ENCODE data around the gene ADNP2. TPM values are rescaled to one million over a fixed set of nuclear protein-coding genes. Genes with fewer than 3 reads are reported as not detected.

Gene ADNP2
- total RNA-seq, 4 donors from 2014 or later = 11.9 to 19.8 (median 15.2) TPM

- TF ChIP-seq, protein P1, sequence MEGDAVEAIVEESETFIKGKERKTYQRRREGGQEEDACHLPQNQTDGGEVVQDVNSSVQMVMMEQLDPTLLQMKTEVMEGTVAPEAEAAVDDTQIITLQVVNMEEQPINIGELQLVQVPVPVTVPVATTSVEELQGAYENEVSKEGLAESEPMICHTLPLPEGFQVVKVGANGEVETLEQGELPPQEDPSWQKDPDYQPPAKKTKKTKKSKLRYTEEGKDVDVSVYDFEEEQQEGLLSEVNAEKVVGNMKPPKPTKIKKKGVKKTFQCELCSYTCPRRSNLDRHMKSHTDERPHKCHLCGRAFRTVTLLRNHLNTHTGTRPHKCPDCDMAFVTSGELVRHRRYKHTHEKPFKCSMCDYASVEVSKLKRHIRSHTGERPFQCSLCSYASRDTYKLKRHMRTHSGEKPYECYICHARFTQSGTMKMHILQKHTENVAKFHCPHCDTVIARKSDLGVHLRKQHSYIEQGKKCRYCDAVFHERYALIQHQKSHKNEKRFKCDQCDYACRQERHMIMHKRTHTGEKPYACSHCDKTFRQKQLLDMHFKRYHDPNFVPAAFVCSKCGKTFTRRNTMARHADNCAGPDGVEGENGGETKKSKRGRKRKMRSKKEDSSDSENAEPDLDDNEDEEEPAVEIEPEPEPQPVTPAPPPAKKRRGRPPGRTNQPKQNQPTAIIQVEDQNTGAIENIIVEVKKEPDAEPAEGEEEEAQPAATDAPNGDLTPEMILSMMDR (IDR thresholded peaks at IDR 0.05; ENCODE audit: low read depth) = no peak
These were observed 48.8 kb downstream of the ADNP2 start for GRCh38 chr18:80157708-80158343.

- TF ChIP-seq, protein P1 (IDR thresholded peaks at IDR 0.05; ENCODE audit: low read depth) = no peak
These were observed 49.3 kb downstream of the ADNP2 start for GRCh38 chr18:80158365-80158764.

- TF ChIP-seq, protein P1 (IDR thresholded peaks at IDR 0.05; ENCODE audit: low read depth) = no peak
These were observed 50.9 kb downstream of the ADNP2 start for GRCh38 chr18:80159713-80160636.

DNA sequence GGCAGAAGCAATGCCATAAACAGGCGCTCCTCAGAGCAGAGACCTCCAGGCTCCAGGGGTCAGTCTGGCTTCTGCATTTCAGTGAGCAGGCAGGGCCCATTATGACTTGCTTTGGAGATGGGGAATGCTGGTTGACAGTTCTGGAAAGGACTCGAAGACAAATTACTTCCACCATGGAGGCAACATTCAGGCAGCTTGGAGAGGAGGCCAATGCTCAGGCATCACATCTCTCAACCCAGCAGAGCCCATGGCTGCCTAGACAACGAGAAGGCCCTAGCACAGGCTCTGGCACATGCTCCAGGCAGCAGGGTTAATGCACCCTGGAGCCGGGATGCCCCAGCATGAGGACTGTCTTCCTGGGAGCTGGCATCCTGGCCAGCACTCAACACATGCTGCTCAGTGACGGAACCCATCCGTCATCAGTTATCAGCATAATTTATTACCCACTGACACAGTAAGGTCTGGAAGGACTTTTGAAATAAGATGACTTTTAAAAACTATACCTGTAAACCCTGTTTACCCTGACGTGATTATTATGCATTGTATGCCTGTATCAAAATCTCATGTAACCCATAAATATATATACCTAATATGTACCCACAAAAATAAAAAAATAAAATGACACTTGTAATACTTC lies 52.8 kb downstream of the ADNP2 start:
- TF ChIP-seq, protein P1 (IDR thresholded peaks at IDR 0.05; ENCODE audit: low read depth) = no peak

GRCh38 chr18:80163183-80163582 lies 54.1 kb downstream of the ADNP2 start:
- TF ChIP-seq, protein P1 (IDR thresholded peaks at IDR 0.05; ENCODE audit: low read depth) = no peak

- TF ChIP-seq, protein P1 (IDR thresholded peaks at IDR 0.05; ENCODE audit: low read depth) = no peak
These were observed 57.2 kb downstream of the ADNP2 start for GRCh38 chr18:80166240-80166639.

GRCh38 chr18:80166725-80167124 lies 57.7 kb downstream of the ADNP2 start:
- TF ChIP-seq, protein P1 (IDR thresholded peaks at IDR 0.05; ENCODE audit: low read depth) = no peak

Data from subcutaneous adipose tissue (tissue), 4 donors.